HEK293 (cell line): Measurements from ENCODE around the gene PPP1R10.

ENCODE experiments used
- GFI1B ChIP-seq: fragments of 450-650 bp; formaldehyde crosslinking; IDR thresholded peaks from 2 replicates; pipeline ENCODE4 v1.5.1; 2016; ENCODE audit warnings: missing biosample characterization, missing genetic modification characterization
- GLI2 ChIP-seq: fragments of 450-650 bp; formaldehyde crosslinking; IDR thresholded peaks from 2 replicates; pipeline ENCODE4; 2017; ENCODE audit warnings: missing biosample characterization, missing genetic modification characterization, low read depth, borderline replicate concordance
- GLIS1 ChIP-seq: fragments of 450-650 bp; formaldehyde crosslinking; IDR thresholded peaks from 2 replicates; pipeline ENCODE4 v1.5.1; 2016; ENCODE audit warnings: missing biosample characterization, missing genetic modification characterization
- YY2 ChIP-seq: fragments of 450-650 bp; formaldehyde crosslinking; IDR thresholded peaks from 2 replicates; pipeline ENCODE4 v1.5.1; 2016; ENCODE audit warnings: missing biosample characterization, missing genetic modification characterization
- ZBTB48 ChIP-seq: fragments of 450-650 bp; formaldehyde crosslinking; IDR thresholded peaks from 2 replicates; pipeline ENCODE4 v1.5.1; 2016; ENCODE audit warnings: missing biosample characterization, missing genetic modification characterization
- ZNF146 ChIP-seq: fragments of 450-650 bp; formaldehyde crosslinking; IDR thresholded peaks from 2 replicates; pipeline ENCODE4 v1.5.1; 2016; ENCODE audit warnings: missing biosample characterization, missing genetic modification characterization
- ZNF155 ChIP-seq: fragments of 450-650 bp; formaldehyde crosslinking; IDR thresholded peaks from 2 replicates; pipeline ENCODE4 v1.5.1; 2016; ENCODE audit warnings: missing biosample characterization, missing genetic modification characterization
- ZNF223 ChIP-seq: fragments of 450-650 bp; formaldehyde crosslinking; IDR thresholded peaks from 2 replicates; pipeline ENCODE4 v1.5.1; 2016; ENCODE audit warnings: missing biosample characterization, missing genetic modification characterization
- ZNF292 ChIP-seq: fragments of 450-650 bp; formaldehyde crosslinking; IDR thresholded peaks from 2 replicates; pipeline ENCODE4 v1.5.1; 2016; ENCODE audit warnings: low read depth, missing biosample characterization, missing genetic modification characterization, borderline replicate concordance
- ZNF416 ChIP-seq: fragments of 450-650 bp; formaldehyde crosslinking; IDR thresholded peaks from 2 replicates; pipeline ENCODE4 v1.5.1; 2016; ENCODE audit warnings: missing biosample characterization, missing genetic modification characterization
- ZNF501 ChIP-seq: fragments of 450-650 bp; formaldehyde crosslinking; IDR thresholded peaks from 2 replicates; pipeline ENCODE4 v1.5.1; 2016; ENCODE audit warnings: missing biosample characterization, missing genetic modification characterization
- ZNF549 ChIP-seq: fragments of 450-650 bp; IDR thresholded peaks from 2 replicates; pipeline ENCODE4 v1.5.1; 2018; ENCODE audit warnings: missing biosample characterization, missing genetic modification characterization, mild to moderate bottlenecking, inconsistent platforms, moderate library complexity
- ZNF610 ChIP-seq: fragments of 450-650 bp; formaldehyde crosslinking; IDR thresholded peaks from 2 replicates; pipeline ENCODE4 v1.5.1; 2016; ENCODE audit warnings: missing biosample characterization, missing genetic modification characterization, borderline replicate concordance
- ZNF624 ChIP-seq: fragments of 450-650 bp; formaldehyde crosslinking; IDR thresholded peaks from 2 replicates; pipeline ENCODE4 v1.5.1; 2017; ENCODE audit warnings: missing biosample characterization, missing genetic modification characterization
- ZNF629 ChIP-seq: fragments of 450-650 bp; formaldehyde crosslinking; IDR thresholded peaks from 2 replicates; pipeline ENCODE4 v1.5.1; 2017; ENCODE audit warnings: missing biosample characterization, missing genetic modification characterization
- ZNF677 ChIP-seq: fragments of 450-650 bp; IDR thresholded peaks from 2 replicates; pipeline ENCODE4 v1.5.0; 2018; ENCODE audit warnings: missing biosample characterization, mild to moderate bottlenecking, missing genetic modification characterization, moderate library complexity
- TF ChIP-seq, protein P1 (sequence below): fragments of 450-650 bp; formaldehyde crosslinking; IDR thresholded peaks from 2 replicates; pipeline ENCODE4 v1.5.1; 2016; ENCODE audit warnings: missing biosample characterization, missing genetic modification characterization
- TF ChIP-seq, protein P2 (sequence below): fragments of 450-650 bp; formaldehyde crosslinking; IDR thresholded peaks from 2 replicates; pipeline ENCODE4 v1.5.0; 2017; ENCODE audit warnings: missing biosample characterization, missing genetic modification characterization, borderline replicate concordance
- TF ChIP-seq, protein P3 (sequence below): fragments of 450-650 bp; formaldehyde crosslinking; IDR thresholded peaks from 2 replicates; pipeline ENCODE4 v1.5.1; 2016; ENCODE audit warnings: missing biosample characterization, missing genetic modification characterization
- TF ChIP-seq, protein P4 (sequence below): fragments of 450-650 bp; formaldehyde crosslinking; IDR thresholded peaks from 2 replicates; pipeline ENCODE4 v1.5.1; 2016; ENCODE audit warnings: missing biosample characterization, missing genetic modification characterization
- TF ChIP-seq, protein P5 (sequence below): fragments of 450-650 bp; formaldehyde crosslinking; conservative IDR thresholded peaks from 2 replicates; pipeline ENCODE4 v1.5.1; 2016; ENCODE audit warnings: low read depth, missing biosample characterization, missing genetic modification characterization

The PPP1R10 gene

DNA sequence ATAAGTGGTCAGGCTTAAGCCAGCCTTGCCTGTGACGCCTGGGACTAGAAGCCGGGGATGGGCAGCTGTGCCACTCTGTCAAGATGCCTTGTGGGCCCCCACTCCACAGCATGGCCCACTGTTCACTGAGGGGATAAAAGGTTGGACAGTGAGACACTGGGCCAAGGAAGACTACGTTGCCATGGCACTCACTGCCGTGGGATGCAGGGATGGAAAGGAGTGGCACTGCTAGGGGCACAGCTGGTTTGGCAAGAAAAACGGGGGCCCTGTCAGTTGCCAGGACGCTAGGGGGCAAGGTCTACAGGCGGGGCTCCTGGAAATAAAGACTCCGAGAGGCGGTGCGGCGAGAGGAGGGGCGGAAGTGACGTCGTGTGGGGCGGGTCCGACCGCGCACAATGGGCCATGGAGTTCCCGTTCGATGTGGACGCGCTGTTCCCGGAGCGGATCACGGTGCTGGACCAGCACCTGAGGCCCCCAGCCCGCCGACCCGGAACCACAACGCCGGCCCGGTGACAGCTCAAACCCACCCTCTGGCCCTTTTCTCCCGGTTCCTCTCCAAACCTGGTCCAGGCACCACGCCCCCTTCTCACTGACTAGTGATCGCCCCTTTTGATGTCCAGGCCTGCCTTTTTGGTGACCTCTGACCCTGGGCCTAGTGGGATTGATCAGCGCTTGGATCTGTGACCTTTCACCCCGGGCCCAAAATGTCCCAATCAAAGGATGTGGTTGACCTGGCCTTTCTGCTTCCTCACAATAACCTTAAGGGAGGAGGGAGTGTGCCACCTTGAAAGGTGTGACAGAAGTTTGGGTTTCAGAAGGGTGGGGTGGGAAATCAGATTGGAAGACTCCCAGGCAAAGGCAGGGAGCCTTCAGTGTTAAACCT is 9.7 kb upstream of the PPP1R10 start, which contains the start of gene ATAT1 (continued):
- TF ChIP-seq, protein P1, sequence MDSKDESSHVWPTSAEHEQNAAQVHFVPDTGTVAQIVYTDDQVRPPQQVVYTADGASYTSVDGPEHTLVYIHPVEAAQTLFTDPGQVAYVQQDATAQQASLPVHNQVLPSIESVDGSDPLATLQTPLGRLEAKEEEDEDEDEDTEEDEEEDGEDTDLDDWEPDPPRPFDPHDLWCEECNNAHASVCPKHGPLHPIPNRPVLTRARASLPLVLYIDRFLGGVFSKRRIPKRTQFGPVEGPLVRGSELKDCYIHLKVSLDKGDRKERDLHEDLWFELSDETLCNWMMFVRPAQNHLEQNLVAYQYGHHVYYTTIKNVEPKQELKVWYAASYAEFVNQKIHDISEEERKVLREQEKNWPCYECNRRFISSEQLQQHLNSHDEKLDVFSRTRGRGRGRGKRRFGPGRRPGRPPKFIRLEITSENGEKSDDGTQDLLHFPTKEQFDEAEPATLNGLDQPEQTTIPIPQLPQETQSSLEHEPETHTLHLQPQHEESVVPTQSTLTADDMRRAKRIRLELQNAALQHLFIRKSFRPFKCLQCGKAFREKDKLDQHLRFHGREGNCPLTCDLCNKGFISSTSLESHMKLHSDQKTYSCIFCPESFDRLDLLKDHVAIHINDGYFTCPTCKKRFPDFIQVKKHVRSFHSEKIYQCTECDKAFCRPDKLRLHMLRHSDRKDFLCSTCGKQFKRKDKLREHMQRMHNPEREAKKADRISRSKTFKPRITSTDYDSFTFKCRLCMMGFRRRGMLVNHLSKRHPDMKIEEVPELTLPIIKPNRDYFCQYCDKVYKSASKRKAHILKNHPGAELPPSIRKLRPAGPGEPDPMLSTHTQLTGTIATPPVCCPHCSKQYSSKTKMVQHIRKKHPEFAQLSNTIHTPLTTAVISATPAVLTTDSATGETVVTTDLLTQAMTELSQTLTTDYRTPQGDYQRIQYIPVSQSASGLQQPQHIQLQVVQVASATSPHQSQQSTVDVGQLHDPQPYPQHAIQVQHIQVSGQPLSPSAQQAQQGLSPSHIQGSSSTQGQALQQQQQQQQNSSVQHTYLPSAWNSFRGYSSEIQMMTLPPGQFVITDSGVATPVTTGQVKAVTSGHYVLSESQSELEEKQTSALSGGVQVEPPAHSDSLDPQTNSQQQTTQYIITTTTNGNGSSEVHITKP (tag by site-specific recombination), result 0 out of 2 replicates have a peak, but pooled peaks have one; percentile 19
- no peak for TF ChIP-seq GLI2 (tag by site-specific recombination)
- TF ChIP-seq ZNF677, result no peak
- TF ChIP-seq, protein P2, sequence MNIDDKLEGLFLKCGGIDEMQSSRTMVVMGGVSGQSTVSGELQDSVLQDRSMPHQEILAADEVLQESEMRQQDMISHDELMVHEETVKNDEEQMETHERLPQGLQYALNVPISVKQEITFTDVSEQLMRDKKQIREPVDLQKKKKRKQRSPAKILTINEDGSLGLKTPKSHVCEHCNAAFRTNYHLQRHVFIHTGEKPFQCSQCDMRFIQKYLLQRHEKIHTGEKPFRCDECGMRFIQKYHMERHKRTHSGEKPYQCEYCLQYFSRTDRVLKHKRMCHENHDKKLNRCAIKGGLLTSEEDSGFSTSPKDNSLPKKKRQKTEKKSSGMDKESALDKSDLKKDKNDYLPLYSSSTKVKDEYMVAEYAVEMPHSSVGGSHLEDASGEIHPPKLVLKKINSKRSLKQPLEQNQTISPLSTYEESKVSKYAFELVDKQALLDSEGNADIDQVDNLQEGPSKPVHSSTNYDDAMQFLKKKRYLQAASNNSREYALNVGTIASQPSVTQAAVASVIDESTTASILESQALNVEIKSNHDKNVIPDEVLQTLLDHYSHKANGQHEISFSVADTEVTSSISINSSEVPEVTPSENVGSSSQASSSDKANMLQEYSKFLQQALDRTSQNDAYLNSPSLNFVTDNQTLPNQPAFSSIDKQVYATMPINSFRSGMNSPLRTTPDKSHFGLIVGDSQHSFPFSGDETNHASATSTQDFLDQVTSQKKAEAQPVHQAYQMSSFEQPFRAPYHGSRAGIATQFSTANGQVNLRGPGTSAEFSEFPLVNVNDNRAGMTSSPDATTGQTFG, result no peak
- no peak for TF ChIP-seq ZNF416 (tag by site-specific recombination)
- no peak; the same call in 1 of the 2 replicates for TF ChIP-seq ZBTB48 (tag by site-specific recombination)
- peak; percentile 38; the same call in 1 of the 2 replicates for TF ChIP-seq GLIS1 (tag by site-specific recombination)
- peak; percentile 74; the same call in 1 of the 2 replicates for TF ChIP-seq ZNF501 (tag by site-specific recombination)
- no peak for TF ChIP-seq ZNF146 (tag by site-specific recombination)
- TF ChIP-seq, protein P3, sequence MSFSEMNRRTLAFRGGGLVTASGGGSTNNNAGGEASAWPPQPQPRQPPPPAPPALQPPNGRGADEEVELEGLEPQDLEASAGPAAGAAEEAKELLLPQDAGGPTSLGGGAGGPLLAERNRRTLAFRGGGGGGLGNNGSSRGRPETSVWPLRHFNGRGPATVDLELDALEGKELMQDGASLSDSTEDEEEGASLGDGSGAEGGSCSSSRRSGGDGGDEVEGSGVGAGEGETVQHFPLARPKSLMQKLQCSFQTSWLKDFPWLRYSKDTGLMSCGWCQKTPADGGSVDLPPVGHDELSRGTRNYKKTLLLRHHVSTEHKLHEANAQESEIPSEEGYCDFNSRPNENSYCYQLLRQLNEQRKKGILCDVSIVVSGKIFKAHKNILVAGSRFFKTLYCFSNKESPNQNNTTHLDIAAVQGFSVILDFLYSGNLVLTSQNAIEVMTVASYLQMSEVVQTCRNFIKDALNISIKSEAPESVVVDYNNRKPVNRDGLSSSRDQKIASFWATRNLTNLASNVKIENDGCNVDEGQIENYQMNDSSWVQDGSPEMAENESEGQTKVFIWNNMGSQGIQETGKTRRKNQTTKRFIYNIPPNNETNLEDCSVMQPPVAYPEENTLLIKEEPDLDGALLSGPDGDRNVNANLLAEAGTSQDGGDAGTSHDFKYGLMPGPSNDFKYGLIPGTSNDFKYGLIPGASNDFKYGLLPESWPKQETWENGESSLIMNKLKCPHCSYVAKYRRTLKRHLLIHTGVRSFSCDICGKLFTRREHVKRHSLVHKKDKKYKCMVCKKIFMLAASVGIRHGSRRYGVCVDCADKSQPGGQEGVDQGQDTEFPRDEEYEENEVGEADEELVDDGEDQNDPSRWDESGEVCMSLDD (tag by site-specific recombination), result peak; percentile 55; the same call in 1 of the 2 replicates
- TF ChIP-seq ZNF624 (tag by site-specific recombination), result no peak
- no peak for TF ChIP-seq ZNF549
- TF ChIP-seq ZNF292 (tag by site-specific recombination), result no peak
- TF ChIP-seq YY2 (tag by site-specific recombination), result no peak
- TF ChIP-seq, protein P4, sequence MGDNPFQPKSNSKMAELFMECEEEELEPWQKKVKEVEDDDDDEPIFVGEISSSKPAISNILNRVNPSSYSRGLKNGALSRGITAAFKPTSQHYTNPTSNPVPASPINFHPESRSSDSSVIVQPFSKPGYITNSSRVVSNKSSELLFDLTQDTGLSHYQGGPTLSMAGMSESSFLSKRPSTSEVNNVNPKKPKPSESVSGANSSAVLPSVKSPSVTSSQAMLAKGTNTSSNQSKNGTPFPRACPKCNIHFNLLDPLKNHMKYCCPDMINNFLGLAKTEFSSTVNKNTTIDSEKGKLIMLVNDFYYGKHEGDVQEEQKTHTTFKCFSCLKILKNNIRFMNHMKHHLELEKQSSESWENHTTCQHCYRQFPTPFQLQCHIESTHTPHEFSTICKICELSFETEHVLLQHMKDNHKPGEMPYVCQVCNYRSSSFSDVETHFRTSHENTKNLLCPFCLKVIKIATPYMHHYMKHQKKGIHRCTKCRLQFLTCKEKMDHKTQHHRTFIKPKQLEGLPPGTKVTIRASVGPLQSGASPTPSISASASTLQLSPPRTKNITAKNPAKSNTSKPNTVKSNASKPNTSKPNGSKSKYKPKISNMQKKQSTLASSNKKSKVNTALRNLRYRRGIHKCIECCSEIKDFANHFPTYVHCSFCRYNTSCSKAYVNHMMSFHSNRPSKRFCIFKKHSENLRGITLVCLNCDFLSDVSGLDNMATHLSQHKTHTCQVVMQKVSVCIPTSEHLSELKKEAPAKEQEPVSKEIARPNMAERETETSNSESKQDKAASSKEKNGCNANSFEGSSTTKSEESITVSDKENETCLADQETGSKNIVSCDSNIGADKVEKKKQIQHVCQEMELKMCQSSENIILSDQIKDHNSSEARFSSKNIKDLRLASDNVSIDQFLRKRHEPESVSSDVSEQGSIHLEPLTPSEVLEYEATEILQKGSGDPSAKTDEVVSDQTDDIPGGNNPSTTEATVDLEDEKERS, result no peak
- TF ChIP-seq ZNF223 (tag by site-specific recombination), result no peak
- peak; percentile 72; the same call in 1 of the 2 replicates for TF ChIP-seq ZNF610
- TF ChIP-seq ZNF155, result no peak
- no peak for TF ChIP-seq GFI1B (tag by site-specific recombination)
- TF ChIP-seq, protein P5, sequence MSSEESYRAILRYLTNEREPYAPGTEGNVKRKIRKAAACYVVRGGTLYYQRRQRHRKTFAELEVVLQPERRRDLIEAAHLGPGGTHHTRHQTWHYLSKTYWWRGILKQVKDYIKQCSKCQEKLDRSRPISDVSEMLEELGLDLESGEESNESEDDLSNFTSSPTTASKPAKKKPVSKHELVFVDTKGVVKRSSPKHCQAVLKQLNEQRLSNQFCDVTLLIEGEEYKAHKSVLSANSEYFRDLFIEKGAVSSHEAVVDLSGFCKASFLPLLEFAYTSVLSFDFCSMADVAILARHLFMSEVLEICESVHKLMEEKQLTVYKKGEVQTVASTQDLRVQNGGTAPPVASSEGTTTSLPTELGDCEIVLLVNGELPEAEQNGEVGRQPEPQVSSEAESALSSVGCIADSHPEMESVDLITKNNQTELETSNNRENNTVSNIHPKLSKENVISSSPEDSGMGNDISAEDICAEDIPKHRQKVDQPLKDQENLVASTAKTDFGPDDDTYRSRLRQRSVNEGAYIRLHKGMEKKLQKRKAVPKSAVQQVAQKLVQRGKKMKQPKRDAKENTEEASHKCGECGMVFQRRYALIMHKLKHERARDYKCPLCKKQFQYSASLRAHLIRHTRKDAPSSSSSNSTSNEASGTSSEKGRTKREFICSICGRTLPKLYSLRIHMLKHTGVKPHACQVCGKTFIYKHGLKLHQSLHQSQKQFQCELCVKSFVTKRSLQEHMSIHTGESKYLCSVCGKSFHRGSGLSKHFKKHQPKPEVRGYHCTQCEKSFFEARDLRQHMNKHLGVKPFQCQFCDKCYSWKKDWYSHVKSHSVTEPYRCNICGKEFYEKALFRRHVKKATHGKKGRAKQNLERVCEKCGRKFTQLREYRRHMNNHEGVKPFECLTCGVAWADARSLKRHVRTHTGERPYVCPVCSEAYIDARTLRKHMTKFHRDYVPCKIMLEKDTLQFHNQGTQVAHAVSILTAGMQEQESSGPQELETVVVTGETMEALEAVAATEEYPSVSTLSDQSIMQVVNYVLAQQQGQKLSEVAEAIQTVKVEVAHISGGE (tag by site-specific recombination), result peak; percentile 96
- TF ChIP-seq ZNF629 (tag by site-specific recombination), result peak; percentile 73
